Calu3 (cell line): ENCODE data around the gene PTPRN2. TPM values are rescaled to one million over a fixed set of nuclear protein-coding genes. Genes with fewer than 3 reads are reported as not detected.

ENCODE experiments used
- BruUV-seq: library from RNA; stranded (reverse); fragments of 400-500 nt; replicated peaks from 2 replicates; lab custom pipeline; 2021; lab: Mats Ljungman, UMichigan
- CTCF ChIA-PET: fragments of 300-600 bp; sonication (Branson Sonifier 250); formaldehyde crosslinking; loops from one replicate; lab custom pipeline; 2022; ENCODE audit warnings: antibody characterized with exemption; lab: Charles Lee
- DNase-seq: peaks from one replicate; pipeline ENCODE4 v3.0.0; 2022
- H3K27ac Mint-ChIP-seq: one replicate; pipeline ENCODE4 v1.8.0; 2022; ENCODE audit warnings: mixed read lengths; ENCODE audit not compliant: unreplicated experiment
- H3K27me3 Mint-ChIP-seq: one replicate; pipeline ENCODE4 v1.8.0; 2022; ENCODE audit warnings: mixed read lengths; ENCODE audit not compliant: unreplicated experiment
- H3K36me3 Mint-ChIP-seq: one replicate; pipeline ENCODE4 v1.8.0; 2022; ENCODE audit warnings: mild to moderate bottlenecking, moderate library complexity, mixed read lengths; ENCODE audit not compliant: insufficient read depth, unreplicated experiment
- H3K4me1 Mint-ChIP-seq: one replicate; pipeline ENCODE4 v1.8.0; 2022; ENCODE audit warnings: mild to moderate bottlenecking, low read depth, mixed read lengths; ENCODE audit not compliant: unreplicated experiment
- H3K4me3 Mint-ChIP-seq: one replicate; pipeline ENCODE4 v1.8.0; 2022; ENCODE audit warnings: mild to moderate bottlenecking, low read depth, moderate library complexity, mixed read lengths; ENCODE audit not compliant: unreplicated experiment
- H3K9me3 Mint-ChIP-seq: one replicate; pipeline ENCODE4 v1.8.0; 2022; ENCODE audit warnings: low read depth, mixed read lengths; ENCODE audit not compliant: unreplicated experiment
- intact Hi-C: fragments of 100-400 bp; cut with micrococcal nuclease; formaldehyde crosslinking; loops from one replicate; pipeline ENCODE4 v1.10.0; 2022; ENCODE audit not compliant: unreplicated experiment
- total RNA-seq: library from RNA; stranded (reverse); gene quantifications from 2 replicates; pipeline ENCODE4 v1.2.3, GENCODE V29; 2022
- TF ChIP-seq, protein P1 (sequence below): fragments of 200-600 bp; IDR thresholded peaks from one replicate; pipeline ENCODE4 v1.8.0; 2022; ENCODE audit warnings: antibody characterized with exemption; ENCODE audit not compliant: unreplicated experiment

PTPRN2 gene
- total RNA-seq, 1 experiment from 2014 or later = 2.0 TPM

DNA sequence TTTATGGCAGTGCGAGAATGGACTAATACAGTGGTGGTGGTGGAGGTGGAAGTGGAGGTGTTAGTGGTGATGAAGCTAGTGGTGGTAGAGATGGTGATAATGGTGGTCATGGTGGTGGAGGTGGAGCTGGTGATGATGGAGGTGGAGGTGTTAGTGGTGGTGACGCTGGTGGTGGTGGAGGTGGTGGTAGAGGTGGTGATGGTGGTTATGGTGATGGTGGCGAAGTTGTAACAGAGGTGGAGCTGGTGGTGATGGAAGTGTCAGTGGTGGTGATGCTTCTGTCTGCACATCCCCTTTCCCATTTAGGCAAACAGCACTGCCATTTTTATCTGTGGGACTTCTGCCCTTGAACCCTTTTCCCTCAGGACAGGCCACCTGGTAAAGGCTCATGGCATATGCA is 7.4 kb upstream of the PTPRN2 start:
- no peak overlapping the region for H3K4me3 Mint-ChIP-seq
- TF ChIP-seq, protein P1, sequence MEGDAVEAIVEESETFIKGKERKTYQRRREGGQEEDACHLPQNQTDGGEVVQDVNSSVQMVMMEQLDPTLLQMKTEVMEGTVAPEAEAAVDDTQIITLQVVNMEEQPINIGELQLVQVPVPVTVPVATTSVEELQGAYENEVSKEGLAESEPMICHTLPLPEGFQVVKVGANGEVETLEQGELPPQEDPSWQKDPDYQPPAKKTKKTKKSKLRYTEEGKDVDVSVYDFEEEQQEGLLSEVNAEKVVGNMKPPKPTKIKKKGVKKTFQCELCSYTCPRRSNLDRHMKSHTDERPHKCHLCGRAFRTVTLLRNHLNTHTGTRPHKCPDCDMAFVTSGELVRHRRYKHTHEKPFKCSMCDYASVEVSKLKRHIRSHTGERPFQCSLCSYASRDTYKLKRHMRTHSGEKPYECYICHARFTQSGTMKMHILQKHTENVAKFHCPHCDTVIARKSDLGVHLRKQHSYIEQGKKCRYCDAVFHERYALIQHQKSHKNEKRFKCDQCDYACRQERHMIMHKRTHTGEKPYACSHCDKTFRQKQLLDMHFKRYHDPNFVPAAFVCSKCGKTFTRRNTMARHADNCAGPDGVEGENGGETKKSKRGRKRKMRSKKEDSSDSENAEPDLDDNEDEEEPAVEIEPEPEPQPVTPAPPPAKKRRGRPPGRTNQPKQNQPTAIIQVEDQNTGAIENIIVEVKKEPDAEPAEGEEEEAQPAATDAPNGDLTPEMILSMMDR = no peak
- BruUV-seq = no TSS peak
- H3K27ac Mint-ChIP-seq = no peak overlapping the region
- intact Hi-C loops = no loop called here
- DNase-seq = no peak
- CTCF ChIA-PET = no interaction called here
- no peaks in the 10 kb centered on the region for H3K36me3 Mint-ChIP-seq
- no peaks in the 10 kb centered on the region for H3K4me1 Mint-ChIP-seq
- H3K9me3 Mint-ChIP-seq = peaks cover 3% of the 10 kb centered on the region
- H3K27me3 Mint-ChIP-seq = peaks cover 7% of the 10 kb centered on the region

DNA sequence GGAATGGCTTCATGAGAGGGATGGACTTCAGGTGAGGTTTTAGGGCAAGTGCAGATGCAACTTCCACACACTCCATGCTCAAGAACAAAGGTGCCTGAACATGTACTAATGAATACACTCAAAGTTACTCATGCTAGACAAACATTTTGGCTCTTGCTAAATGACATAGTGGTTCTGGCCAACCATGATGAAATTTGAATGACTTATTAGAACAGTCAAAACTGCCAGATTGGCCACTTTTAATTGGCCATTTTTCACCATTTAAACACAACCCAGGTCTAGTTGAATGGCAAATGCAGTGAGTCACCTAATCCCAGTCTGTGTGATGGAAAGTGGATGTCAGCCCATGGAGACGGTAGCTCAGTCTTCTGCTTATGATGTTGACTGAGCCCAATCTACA is 4.9 kb upstream of the PTPRN2 start:
- TF ChIP-seq, protein P1 = no peak

DNA sequence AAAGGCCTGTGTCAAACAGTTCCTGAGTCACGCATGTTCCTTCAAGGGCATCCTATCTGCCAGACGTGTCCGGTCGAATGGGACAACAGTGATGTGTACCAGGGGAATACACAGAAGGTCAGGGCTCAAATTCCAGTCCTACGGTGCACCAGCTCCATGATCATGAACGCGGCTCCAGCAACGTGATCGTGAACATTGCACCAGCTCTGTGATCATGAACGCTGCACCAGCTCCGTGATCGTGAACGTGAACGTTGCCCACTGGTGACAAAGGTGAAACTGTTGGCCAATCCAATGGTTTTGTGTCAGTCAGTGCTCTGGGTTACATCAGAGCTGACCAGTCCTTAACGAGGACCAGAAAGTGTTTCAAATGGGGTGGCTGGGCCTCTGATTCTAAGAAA is 4.3 kb upstream of the PTPRN2 start:
- intact Hi-C loops = no loop called here
- Mint-ChIP-seq H3K4me1 (no peaks in the 10 kb centered on the region), H3K4me3 (no peak overlapping the region), H3K27me3 (peaks cover 28% of the 10 kb centered on the region), H3K9me3 (peaks cover 3% of the 10 kb centered on the region), H3K36me3 (peaks cover 10% of the 10 kb centered on the region), H3K27ac (no peak overlapping the region)
- TF ChIP-seq, protein P1 = no peak
- CTCF ChIA-PET = no interaction called here
- BruUV-seq = no TSS peak
- no peak for DNase-seq

More for the DNA sequence above, 4.9 kb upstream of the PTPRN2 start:
- CTCF ChIA-PET = no interaction called here
- Mint-ChIP-seq H3K27ac (no peak overlapping the region), H3K27me3 (peaks cover 28% of the 10 kb centered on the region), H3K36me3 (peaks cover 10% of the 10 kb centered on the region), H3K4me1 (no peaks in the 10 kb centered on the region), H3K9me3 (peaks cover 3% of the 10 kb centered on the region), H3K4me3 (no peak overlapping the region)
- DNase-seq = no peak
- no TSS peak for BruUV-seq
- intact Hi-C loops = no loop called here

- intact Hi-C loops = no loop called here
- Mint-ChIP-seq H3K36me3 (peaks cover 16% of the 10 kb centered on the region), H3K27me3 (peaks cover 43% of the 10 kb centered on the region), H3K9me3 (peaks cover 3% of the 10 kb centered on the region), H3K4me3 (no peak overlapping the region), H3K4me1 (no peaks in the 10 kb centered on the region), H3K27ac (no peak overlapping the region)
- CTCF ChIA-PET = no interaction called here
- TF ChIP-seq, protein P1 = no peak
- no peak for DNase-seq
- BruUV-seq = no TSS peak
Measured at GRCh38 chr7:158590181-158590530, 2.5 kb upstream of the PTPRN2 start.
